ENCODE results near the gene AXIN1.

DNA sequence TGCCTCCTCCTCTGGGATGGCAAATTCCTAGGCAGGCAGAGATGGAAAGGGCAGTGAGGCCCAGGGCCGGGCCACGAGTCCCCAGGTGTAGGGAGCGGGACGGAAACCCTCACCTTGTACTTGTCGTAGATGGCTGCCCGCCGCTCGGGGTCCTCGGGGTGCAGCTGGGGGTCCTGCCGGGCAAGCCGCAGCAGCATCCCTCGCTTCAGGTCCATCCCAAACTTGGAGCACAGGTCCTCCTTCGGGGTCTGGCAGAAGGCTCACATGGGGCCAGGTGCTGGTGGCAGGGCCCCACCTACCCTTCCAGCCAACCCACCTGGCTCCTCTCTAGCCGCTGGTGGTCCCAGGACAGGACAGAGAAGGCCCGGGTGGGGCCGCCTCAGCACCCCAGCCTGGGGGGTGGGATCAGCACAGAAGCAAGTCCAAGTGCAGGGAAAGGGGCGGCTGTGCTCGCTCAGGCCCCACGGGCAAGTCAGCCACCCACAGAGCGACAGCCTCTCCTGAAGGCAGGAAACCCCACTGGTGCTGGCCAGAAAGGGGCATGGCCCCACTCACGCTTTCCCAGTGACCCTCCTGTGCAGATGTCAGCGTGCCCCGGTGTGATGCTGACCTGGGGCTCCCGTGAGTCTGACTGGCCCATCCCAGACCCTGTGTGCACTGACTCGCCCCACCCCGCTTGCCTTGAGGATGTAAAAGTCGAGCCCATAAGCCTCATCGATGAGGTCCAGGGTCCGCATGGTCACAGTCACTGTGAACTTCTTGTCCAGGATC lies 16.1 kb upstream of the AXIN1 start:
- TF ChIP-seq, protein P1, sequence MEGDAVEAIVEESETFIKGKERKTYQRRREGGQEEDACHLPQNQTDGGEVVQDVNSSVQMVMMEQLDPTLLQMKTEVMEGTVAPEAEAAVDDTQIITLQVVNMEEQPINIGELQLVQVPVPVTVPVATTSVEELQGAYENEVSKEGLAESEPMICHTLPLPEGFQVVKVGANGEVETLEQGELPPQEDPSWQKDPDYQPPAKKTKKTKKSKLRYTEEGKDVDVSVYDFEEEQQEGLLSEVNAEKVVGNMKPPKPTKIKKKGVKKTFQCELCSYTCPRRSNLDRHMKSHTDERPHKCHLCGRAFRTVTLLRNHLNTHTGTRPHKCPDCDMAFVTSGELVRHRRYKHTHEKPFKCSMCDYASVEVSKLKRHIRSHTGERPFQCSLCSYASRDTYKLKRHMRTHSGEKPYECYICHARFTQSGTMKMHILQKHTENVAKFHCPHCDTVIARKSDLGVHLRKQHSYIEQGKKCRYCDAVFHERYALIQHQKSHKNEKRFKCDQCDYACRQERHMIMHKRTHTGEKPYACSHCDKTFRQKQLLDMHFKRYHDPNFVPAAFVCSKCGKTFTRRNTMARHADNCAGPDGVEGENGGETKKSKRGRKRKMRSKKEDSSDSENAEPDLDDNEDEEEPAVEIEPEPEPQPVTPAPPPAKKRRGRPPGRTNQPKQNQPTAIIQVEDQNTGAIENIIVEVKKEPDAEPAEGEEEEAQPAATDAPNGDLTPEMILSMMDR (IDR thresholded peaks at IDR 0.05), result no peak
- TF ChIP-seq, protein P2, sequence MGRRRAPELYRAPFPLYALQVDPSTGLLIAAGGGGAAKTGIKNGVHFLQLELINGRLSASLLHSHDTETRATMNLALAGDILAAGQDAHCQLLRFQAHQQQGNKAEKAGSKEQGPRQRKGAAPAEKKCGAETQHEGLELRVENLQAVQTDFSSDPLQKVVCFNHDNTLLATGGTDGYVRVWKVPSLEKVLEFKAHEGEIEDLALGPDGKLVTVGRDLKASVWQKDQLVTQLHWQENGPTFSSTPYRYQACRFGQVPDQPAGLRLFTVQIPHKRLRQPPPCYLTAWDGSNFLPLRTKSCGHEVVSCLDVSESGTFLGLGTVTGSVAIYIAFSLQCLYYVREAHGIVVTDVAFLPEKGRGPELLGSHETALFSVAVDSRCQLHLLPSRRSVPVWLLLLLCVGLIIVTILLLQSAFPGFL (CRISPR knock-in tag; IDR thresholded peaks at IDR 0.05; ENCODE audit: borderline replicate concordance), result no peak
- TF ChIP-seq ESRRA (CRISPR knock-in tag; IDR thresholded peaks at IDR 0.05; ENCODE audit: borderline replicate concordance) (no peak), ZBTB21 (CRISPR knock-in tag; IDR thresholded peaks at IDR 0.05; ENCODE audit: borderline replicate concordance) (no peak)

All from WTC11 (cell line).